Keratinocyte (primary cell): Measurements from ENCODE around the gene FAM90A1.
"Not testable (repeated sequence)": the region's sequence is repeated elsewhere in the genome, so short reads cannot be mapped to it uniquely, and the experiment has no call there.

Source experiments
- CTCF ChIP-seq, 3 experiments: IDR thresholded peaks in 1 of 3; conservative IDR thresholded peaks in 1 of 3; optimal IDR thresholded peaks in 1 of 3; 2 replicates in 2 of 3; 3 replicates in 1 of 3; pipeline versions ENCODE3 to v1.5.1; 2011; ENCODE audit warnings: low read length in 3 of 3, mild to moderate bottlenecking in 3 of 3, moderate library complexity in 2 of 3, control low read depth in 1 of 3, inconsistent platforms in 1 of 3; ENCODE audit not compliant: insufficient read depth in 2 of 3; ENCODE audit errors: extremely low read depth in 1 of 3
- EZH2 ChIP-seq: IDR thresholded peaks from one replicate; pipeline ENCODE4 v1.6.1; 2012; ENCODE audit warnings: inconsistent platforms, mild to moderate bottlenecking, low read length, moderate library complexity

GRCh38 chr12:8240340-8241114 is 13.1 kb upstream of the FAM90A1 start:
- TF ChIP-seq CTCF (optimal IDR thresholded peaks at IDR 0.05 in 1 of 3, IDR thresholded peaks at IDR 0.05 in 1 of 3, conservative IDR thresholded peaks at IDR 0.05 in 1 of 3; ENCODE audit: extremely low read depth in 1 of 3, insufficient read depth in 2 of 3, low read length in 3 of 3); EZH2: not testable (repeated sequence)
